GM18502 (cell line): ENCODE results near the gene NDC1.

ENCODE experiments used
- ATAC-seq: cut with Tn5 transposase; IDR thresholded peaks from one replicate; pipeline ENCODE4 v1.9.1; 2021; ENCODE audit warnings: mild to moderate bottlenecking; ENCODE audit not compliant: unreplicated experiment, poor library complexity

Gene NDC1

GRCh38 chr1:53716150-53716549, 121.9 kb downstream of the NDC1 start:
- ATAC-seq, result no peak

- no peak for ATAC-seq
Observed at GRCh38 chr1:53715478-53715877, 122.6 kb downstream of the NDC1 start.
